ENCODE data around the gene INPP5E.

INPP5E gene

DNA sequence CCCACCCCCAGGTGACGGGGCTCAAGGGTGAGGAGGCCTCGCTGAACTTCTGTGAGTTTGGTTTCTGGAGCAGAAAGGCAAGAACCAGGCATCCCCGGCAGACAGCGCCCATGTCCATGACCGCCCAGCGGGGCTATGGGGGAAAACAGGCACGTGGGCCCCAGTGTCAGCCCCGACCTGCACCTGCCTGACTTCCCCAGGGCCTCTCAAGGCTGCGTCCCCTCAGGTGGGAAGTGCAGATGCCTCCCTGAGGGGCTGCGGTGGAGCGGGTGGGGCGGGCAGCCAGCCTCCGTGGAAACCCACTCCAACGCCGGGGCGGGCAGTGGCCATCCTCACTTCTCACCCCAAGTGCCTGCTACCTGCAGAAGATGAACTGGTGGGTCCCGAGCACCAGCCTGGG lies 59.3 kb downstream of the INPP5E start:
- no peak for DNase-seq

DNA sequence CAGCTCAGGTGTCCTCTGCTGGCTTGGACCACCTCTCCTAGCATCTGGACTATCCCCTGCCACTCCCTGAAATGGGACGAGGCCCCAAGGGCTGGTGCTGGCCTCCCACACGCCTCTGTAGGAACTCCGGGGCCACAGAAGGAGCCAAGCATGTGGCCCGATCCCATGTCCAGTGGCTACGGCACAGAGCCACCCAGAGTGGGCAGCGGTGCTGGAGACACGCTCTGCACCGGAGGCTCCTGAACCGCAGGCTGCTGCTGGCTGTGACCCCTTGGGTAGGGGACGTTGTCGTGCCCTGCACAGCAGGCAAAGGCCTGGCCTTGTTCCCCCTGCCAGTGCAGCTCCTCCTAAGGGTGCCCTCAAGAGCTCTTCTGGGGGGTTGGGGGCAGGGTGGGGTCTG lies 59.8 kb downstream of the INPP5E start:
- DNase-seq, result no peak

- DNase-seq, result no peak
These were observed 60.2 kb downstream of the INPP5E start for GRCh38 chr9:136379401-136379800.

- DNase-seq, result no peak
These were observed 60.7 kb downstream of the INPP5E start for GRCh38 chr9:136379003-136379287.

Data from CD4-positive, alpha-beta T cell treated with Interleukin-12 subunit alpha and Interleukin-12 subunit beta, for 1 hour (primary cell).